Fibroblast of villous mesenchyme (primary cell): ENCODE measurements around the gene SUPT6H. TPM values are rescaled to one million over a fixed set of nuclear protein-coding genes. Genes with fewer than 3 reads are reported as not detected.

Experiments used
- DNase-seq: peaks from one replicate; pipeline ENCODE4 v3.0.0-alpha.2; 2010; ENCODE audit warnings: low read depth
- H3K4me3 ChIP-seq: 2 replicates; pipeline ENCODE4 v1.5.1; 2011; ENCODE audit warnings: low read depth, mild to moderate bottlenecking, low read length
- CTCF ChIP-seq: IDR thresholded peaks from 2 replicates; pipeline ENCODE4 v1.5.1; 2012; ENCODE audit warnings: low read depth, mild to moderate bottlenecking, low read length; ENCODE audit not compliant: insufficient read depth
- total RNA-seq: library from RNA; depleted of rRNA; stranded (reverse); fragments of >200 nt; gene quantifications from 2 replicates; pipeline ENCODE4 v1.2.3, GENCODE V29; 2012

SUPT6H gene
- total RNA-seq, 1 donor, result 54.4 TPM

DNA sequence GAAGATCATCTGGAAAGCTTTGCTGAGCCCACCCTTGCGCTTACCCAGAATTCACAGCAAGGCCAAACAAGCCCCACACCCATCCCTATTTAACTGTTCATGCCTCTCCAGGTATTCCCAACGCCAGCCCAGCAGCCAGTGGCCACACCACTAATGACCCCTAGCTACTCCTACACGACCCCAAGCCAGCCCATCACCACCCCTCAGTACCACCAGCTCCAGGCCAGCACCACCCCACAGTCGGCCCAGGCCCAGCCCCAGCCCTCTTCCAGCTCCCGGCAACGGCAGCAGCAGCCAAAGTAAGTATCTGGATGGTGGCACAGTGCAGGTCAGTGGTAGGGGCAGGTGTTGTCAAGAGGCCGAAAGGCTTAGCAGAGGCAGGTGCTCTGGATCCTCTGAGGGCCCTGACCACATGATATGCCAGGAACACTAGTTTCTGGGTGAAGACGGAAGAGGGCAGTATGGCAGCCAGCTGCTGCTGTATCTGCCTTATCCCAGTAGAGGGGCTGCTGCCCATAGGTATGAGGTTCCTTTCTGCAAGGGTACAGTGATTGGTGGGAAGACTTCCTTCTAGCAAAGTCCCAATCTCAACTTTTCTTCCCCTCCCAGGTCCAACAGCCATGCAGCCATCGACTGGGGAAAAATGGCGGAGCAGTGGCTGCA is 39.0 kb downstream of the SUPT6H start:
- DNase-seq, result no peak
- H3K4me3 ChIP-seq, result no peak overlapping the region
- no peak for TF ChIP-seq CTCF

DNA sequence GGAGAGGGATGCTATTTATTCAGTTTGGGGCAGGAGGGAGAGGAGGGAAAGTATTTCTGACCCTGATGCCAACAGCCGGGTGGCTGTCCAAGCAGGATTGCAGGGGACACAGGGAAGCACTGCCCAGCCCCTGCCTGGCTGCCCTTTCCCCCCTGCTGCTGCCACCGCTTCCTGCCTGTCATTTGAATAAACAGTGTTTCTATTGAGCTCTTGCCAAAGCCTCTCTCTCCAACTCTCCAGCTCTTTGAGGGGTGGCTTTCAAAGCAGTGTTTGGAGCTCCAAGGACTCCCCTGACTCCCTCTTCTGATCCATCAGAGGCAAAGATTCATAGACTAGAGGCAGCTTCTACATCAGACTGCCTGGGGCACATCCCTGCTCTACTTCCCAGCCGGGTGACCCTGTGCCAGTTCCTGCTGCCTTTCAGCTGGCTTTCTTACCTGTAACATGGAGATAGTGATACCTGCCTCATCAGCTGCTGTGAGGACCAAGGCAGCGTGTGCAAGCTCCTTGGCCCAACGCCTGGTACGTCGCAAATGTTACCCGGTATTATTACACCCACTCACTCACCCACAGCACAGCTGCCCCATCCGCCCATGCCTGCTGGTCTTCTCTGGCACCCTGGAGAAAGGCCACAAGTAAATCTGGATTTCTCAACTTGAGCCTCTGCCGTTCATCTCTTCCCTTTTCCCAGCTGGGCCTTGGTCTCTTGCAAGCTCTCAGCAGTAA is 40.2 kb downstream of the SUPT6H start:
- no peak overlapping the region for H3K4me3 ChIP-seq
- no peak for DNase-seq
- no peak for TF ChIP-seq CTCF

- no peak overlapping the region for H3K4me3 ChIP-seq
- TF ChIP-seq CTCF, result no peak
- no peak for DNase-seq
Observed at GRCh38 chr17:28702752-28703150, 40.7 kb downstream of the SUPT6H start.

DNA sequence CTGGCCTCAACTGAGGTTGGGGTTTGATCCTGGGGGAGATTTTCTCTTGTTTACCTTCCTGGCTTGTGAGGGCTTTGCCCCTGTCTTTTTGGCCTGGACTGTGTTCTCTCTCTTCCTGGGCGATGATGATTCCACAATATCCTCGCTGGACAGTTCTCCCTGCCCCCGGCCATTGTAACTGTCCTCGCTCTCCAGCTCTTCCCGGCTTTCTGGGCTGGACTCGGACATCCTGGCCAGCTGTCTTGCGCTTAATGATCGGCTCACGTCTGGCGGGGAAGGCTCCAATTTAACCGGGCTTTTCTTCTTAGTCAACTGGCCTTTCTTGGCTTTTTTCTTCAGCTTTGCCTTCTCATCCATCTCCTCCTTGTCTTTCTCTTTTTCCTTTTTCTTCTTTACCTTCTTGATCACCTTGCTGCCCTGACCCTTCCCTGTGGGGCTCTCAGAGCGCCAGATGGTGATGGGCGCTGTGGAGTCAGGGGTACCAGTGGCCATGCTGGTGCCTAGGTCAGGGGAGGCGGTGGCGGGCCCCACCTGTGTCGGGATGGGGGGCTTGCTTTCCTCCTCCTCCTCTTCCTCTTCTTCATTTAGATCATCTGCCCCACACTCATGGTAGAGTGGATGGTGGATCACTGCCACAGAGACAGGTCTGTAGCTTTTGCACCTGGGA is 41.7 kb downstream of the SUPT6H start:
- no peak overlapping the region for H3K4me3 ChIP-seq
- no peak for DNase-seq
- TF ChIP-seq CTCF, result no peak

GRCh38 chr17:28704219-28704858 is 42.3 kb downstream of the SUPT6H start:
- no peak overlapping the region for H3K4me3 ChIP-seq
- no peak for DNase-seq
- TF ChIP-seq CTCF, result no peak

DNA sequence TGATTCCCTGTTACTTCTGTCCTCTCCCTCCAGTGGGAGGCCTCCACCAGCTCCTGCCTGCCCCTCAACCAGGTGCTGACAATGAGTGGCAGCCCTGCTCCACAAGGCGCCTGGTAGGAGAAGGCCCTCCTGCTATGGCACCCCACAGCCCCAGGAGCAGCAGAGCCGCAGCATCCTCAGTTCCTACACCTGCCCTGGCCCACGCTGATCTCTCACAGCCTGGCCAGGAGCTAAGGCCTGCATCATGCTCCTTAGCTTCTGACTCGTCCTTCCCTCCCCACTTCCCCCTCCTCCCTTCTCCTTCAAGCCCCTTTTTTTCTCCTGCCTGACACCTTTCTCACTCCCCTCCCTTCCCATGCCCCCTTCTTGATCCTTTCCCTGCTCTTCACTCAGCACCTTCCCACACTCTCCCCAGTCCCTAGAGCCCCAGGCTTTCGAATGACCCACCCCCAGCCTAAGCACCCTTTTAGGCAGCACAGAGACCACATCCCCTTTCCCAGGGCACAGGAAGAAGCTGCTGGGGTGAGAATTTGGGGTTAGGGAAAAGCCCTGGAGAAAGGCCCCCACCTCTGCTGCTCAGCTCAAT is 43.2 kb downstream of the SUPT6H start:
- TF ChIP-seq CTCF, result no peak
- no peak for DNase-seq
- no peak overlapping the region for H3K4me3 ChIP-seq
